Fibroblast of skin of right biceps (primary cell): ENCODE data around the gene GRPR.
A peak's percentile ranks its signal among the peaks of the same experiment; 100 is the strongest.

Source experiments
- DNase-seq: peaks from one replicate; pipeline ENCODE4 v3.0.0-alpha.2; 2013

Gene GRPR

DNA sequence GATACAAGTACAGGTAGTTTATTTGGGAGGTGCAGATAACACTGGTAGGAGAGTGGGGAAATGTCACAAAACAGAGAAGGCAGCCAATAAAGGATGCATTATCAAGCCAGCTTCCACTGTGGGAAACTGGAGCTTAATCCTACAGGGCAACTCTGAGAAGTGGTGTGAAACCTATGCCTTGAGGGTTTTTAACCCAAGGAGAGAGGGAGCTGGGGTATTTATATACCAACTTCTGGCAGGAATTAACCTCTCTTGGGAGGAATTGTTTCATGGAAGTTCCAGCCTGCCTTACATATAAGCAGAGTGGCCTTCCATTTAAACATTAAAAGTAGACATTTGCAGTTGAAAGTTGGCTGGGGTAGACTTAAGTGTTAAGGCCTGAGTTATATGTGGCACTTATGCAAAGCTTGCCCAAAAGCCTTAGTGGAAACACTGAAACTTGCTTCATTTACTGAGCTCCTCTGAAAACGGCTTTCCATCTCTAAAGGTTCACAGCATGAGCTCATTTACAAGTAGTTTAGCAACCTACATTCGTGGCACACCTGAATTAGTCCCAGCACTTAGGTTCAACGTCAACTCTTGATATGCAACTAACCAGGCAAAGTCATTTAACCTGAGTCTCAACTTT lies 63.1 kb downstream of the GRPR start:
- DNase-seq, result no peak

DNA sequence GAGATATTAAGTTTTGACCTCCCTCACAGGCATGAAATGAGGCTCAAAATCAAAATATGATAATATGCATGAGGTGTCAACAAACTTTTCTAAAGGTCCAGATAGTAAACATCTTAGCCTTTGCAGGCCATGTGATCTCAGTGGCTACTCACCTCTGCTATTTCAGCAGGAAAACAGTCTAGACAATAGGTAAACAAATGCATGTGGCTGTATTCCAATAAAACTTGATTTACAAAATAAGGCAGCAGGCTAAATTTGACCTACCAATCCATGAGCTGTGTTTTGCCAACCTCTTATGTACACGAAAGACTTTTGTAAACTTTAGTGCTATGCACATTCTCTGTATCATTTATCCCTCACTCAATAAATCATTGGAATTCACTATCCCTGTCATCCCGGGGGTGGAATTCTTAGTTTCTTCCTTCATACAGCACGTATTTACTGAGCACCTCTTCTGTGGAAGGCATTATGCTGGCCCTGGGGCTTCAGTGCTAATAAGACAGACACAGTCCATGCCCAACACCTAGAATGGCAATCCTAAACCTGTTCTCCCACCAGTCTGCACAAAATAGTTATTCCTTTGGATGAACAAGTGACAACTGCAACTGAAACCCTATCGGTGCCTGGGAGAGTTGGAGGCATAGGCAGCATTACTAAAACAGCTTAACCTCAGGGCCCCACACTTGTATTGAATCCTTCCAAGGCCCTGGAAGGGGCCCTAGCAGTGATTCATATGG lies 63.8 kb downstream of the GRPR start:
- peak; percentile 28 for DNase-seq

DNA sequence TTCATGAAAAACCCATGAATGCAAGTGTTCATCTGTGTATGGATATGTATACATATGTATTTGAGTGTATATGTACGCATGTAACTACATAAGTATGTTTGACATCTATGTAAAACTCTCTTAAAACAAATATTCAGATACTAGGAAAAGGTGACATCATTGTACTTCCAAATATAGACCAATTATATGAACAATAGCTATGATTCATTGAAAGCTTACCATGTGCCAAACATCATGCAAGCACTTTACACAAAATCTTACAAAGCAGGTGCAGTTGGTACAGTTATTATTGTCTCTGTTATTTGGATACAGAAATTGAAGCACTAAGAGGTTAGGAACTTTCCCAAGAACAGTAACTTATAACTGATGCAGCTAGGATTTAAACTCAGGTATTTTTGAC lies 65.3 kb downstream of the GRPR start:
- peak; percentile 30 for DNase-seq

DNA sequence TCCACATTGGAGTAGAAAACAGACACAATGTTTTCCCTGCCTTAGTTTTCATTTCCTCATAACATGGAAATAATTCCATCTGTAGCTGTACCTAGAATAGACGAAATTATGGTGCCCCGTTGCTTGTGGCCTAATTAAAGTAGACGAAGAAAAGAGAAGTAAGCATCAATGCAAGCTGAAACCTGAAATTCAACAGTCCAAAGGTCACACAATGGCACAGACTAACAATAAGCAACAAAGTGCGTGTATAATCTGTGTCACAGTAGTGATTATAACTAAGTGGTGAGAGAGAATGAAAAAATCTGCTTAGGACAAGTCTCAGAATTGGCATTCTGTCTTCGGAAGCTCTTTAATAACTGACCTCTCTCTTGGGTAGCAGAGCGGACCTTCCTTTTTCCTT lies 68.2 kb downstream of the GRPR start:
- no peak for DNase-seq

DNA sequence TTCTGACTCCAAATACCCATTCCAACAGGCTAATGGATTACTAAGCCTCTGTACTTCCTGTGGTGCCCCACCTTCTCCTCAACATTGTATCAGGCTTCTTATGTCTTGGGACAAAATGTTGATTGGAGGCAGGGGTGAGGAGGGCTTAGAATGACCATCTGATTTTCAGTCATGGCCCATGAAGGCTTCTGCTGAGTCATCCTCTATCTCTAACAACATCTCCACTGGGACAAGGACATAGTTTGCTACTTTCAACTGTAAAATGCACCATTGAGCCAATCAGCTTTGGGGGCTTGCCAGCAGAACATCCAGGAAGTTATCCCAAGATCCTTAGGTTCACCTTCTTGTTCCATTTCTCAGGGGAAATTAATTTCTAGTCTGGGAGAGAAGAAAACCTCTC lies 73.5 kb downstream of the GRPR start:
- peak; percentile 14 for DNase-seq

DNA sequence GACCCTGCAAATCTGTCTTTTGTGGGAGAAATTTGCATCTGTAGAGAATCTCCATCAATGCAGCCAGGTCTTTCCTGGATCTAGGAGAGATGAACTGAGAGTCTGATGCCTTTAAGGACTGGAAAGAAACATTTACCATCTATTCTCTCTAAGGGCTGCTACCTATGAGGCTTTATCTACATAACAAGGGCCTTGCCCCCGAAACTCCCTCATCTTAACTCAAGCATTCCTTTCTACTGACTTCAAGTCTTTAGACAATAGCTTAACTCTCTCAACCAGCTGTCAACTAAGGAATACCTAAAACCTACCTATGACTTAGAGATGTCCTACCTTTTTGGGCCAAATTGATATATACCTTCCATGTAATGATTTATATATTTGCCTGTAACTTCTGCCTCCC lies 76.0 kb downstream of the GRPR start:
- no peak for DNase-seq

DNA sequence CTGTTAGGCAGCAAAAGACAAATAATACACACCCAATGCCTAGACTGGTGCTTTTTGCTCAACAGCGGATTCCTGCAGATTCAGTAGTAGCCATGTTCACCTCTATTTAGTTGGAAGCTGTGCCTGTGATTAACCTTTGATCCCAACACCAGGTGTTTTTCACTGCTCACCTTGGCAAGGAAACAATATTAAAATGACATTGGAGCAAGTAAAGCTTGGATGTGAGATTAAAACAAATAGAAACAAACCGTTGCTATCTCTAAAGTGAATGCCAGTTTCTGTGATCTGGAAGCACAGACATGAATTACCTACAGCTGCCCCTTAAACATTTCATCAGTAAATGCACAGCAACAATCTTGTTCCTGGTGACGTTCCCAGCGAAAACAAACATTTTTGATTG lies 79.6 kb downstream of the GRPR start:
- DNase-seq, result no peak
